Epithelial cell of esophagus (primary cell): ENCODE results near the gene PODXL.
A peak's percentile ranks its signal among the peaks of the same experiment; 100 is the strongest.

Experiments used
- DNase-seq: peaks from one replicate; pipeline ENCODE4 v3.0.0; 2010; ENCODE audit warnings: low read depth
- H3K4me3 ChIP-seq: 2 replicates; pipeline ENCODE4 v1.5.1; 2011; ENCODE audit warnings: mild to moderate bottlenecking, low read length, control low read depth
- TF ChIP-seq, protein P1 (sequence below): IDR thresholded peaks from 2 replicates; pipeline ENCODE4 v1.5.1; 2011; ENCODE audit warnings: low read depth, mild to moderate bottlenecking, low read length, control low read depth, inconsistent platforms; ENCODE audit not compliant: insufficient read depth; ENCODE audit errors: missing control alignments

The PODXL gene

DNA sequence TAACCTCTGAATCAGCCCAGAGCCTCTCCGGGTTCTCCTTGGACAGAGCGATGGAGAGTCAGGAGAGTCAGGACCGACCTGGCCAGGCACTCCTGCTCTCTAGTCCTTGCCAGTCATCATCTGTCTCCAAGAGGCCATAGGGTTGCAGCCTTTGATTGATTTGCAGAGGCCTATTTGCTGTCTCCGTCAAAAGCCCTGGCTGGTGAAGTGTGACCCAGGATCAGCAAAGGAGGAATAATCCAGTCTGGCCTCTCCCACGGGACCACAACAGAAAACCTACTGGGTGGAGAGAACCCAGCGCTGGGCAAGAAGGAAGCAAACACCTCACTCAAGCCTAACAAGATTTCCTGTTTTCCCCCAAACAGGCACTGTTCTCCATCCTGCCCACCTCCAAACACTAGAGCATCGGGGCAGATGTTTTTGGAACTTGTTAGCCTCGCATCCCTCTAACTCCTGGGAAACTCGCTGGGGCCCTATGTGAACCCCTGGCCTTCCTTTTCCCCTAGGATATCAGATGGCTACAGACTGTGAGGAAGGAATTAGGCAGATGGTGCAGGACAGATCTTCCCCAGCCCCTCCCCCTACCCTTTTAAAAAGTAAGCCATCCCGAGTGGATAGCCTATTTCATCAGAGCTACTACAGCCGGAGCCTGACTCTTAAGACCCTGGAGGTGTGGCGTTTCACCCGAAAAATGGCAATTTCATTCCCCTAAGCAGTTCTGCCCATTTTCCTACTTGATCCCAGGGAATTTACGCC, 54.3 kb downstream of the PODXL start:
- DNase-seq = no peak
- TF ChIP-seq, protein P1, sequence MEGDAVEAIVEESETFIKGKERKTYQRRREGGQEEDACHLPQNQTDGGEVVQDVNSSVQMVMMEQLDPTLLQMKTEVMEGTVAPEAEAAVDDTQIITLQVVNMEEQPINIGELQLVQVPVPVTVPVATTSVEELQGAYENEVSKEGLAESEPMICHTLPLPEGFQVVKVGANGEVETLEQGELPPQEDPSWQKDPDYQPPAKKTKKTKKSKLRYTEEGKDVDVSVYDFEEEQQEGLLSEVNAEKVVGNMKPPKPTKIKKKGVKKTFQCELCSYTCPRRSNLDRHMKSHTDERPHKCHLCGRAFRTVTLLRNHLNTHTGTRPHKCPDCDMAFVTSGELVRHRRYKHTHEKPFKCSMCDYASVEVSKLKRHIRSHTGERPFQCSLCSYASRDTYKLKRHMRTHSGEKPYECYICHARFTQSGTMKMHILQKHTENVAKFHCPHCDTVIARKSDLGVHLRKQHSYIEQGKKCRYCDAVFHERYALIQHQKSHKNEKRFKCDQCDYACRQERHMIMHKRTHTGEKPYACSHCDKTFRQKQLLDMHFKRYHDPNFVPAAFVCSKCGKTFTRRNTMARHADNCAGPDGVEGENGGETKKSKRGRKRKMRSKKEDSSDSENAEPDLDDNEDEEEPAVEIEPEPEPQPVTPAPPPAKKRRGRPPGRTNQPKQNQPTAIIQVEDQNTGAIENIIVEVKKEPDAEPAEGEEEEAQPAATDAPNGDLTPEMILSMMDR = no peak
- no peak overlapping the region for H3K4me3 ChIP-seq

DNA sequence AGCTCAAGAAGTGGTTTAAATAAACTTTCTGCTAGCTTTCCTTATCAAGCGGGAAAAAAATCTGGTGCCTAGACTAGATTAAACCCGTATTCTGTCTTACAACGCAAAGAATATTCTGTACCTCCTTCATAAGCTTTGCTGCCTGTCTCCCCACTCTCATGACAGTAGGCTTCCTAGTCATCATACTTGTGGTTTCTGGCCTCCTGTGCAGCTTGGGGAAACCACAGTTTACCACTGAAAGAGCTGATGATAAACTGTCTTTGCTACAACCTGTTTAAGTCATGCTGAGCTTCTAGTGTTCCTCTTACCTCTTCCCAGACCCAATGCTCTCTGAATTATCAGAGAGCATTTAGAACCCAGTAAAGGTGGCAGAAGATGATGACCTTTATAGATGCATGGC, 55.0 kb downstream of the PODXL start:
- TF ChIP-seq, protein P1 = no peak
- H3K4me3 ChIP-seq = no peak overlapping the region
- peak; percentile 37 for DNase-seq

DNA sequence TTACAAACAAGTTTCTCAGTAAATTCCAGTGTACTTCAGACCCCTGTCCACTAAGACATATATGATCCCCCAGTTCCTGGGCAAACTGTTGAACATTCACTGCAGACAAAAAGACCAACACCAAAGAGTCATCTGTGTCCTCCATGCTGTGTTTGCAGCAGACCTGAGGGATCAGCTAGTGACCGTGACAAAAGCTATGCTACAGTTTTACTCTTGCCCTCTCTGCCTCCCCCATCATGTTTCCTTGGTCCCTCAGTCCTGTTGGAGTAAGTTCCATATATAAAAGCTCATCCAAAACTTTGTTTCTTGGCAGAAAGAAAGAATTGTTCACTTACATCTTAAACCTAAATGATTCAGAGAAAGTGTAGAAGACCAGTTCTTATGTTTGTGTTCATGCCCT, 56.1 kb downstream of the PODXL start:
- no peak overlapping the region for H3K4me3 ChIP-seq
- DNase-seq = no peak
- TF ChIP-seq, protein P1 = no peak

DNA sequence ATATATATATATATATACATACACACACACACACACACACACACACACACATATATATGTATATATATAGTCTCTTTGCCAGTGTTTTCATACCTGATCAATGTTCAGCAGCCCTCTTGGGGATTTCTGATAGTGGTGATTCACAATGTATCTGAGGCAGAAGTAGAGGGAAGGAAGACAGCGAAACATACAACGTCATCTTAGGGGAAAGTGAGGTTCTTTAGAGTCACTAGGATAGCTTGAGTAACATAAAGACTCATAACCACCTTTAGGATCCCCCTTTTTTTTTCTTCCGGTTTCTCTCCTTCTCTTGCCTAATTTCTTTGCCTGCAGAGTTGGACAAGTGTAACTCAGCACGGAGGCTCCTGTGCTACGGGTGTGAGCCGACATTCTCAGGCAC, 56.6 kb downstream of the PODXL start:
- TF ChIP-seq, protein P1 = no peak
- no peak overlapping the region for H3K4me3 ChIP-seq
- no peak for DNase-seq

DNA sequence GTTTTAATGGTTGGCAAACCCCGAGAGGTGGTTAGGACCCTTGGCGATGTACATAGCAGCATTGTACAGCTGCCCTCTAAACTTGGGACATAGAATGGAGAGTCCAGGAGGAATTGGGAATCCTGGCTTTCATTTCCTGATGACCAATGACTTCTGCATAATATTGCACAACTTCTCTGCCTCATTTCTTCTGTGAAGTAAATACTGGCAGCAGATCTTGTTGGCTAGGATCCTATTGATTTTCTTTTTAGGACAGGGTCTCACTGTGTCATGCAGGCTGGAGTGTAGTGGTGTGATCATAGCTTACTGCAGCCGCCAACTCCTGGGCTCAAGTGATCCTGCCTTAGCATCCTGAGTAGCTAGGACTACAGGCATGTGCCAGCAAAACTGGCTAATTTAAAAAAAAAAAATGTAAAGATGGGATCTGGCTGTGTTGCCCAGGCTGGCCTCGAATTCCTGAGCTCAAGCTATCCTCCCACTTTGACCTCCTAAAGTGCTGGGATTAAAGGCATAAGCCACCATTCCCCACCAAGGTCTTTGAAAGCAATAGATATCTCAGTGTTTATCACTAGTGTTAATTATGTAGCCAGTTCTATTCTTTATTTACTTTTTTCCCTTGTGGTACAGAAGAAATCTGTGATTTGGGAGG, 58.1 kb downstream of the PODXL start:
- H3K4me3 ChIP-seq = no peak overlapping the region
- no peak for DNase-seq
- TF ChIP-seq, protein P1 = no peak

DNA sequence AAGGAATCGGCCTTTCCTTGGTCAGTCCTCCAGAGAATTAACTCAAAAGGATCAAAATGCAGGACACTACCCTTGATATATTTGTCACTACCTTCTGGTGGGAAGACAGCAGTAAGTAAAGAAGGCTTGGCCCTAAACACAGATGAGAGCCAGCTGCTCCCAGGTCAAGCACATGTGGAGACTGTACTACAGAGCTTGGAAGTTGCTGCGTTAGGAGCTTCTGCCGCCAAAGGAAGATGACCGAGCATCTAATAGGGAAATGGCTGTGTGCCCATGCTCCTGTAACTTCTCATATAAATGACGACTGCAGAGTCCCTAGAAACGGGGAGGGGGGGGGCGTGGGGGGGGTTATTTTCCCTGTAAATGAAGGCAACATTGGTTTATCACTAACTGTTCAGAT, 59.0 kb downstream of the PODXL start:
- no peak overlapping the region for H3K4me3 ChIP-seq
- TF ChIP-seq, protein P1 = no peak
- DNase-seq = no peak
